ENCODE results near the gene ZNF516. TPM values are rescaled to one million over a fixed set of nuclear protein-coding genes. Genes with fewer than 3 reads are reported as not detected.

Gene ZNF516
- total and polyA plus RNA-seq, 4 donors, result 2.5 to 12.2 (median 7.6) TPM

DNA sequence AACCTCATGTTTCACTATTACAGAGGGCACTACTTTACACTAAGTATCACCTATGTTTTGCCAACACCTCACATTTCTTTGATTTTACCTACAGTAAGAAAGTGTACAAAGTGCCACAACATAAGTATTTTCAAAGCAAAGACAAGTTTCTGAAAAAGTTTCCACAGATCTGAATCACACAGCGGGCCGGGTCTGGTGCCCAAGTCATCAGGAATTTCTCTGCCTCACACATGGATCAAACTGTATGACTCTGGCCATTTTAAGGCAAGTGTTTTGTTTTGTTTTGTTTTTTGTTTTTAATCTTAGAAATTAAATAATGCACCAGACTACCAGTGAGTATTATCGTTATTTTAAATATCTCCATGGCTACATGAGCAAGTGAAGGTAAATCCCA, 73.4 kb downstream of the ZNF516 start:
- peaks cover 0 to 17% (median 6%) of the 10 kb centered on the region in 4 donors for H3K4me1 ChIP-seq (ENCODE audit: control insufficient read depth in 4 of 4, insufficient read depth in 4 of 4, low read length in 3 of 4)
- TF ChIP-seq RXRA (IDR thresholded peaks at IDR 0.05) (no peak), SP1 (IDR thresholded peaks at IDR 0.05) (no peak), HNF4A (conservative IDR thresholded peaks at IDR 0.05) (no peak), RAD21 (IDR thresholded peaks at IDR 0.05) (no peak), HNF4G (IDR thresholded peaks at IDR 0.05) (no peak), EGR1 (IDR thresholded peaks at IDR 0.05; ENCODE audit: low read depth in 2 of 2) (no peak), JUND (IDR thresholded peaks at IDR 0.05) (no peak), TAF1 (conservative IDR thresholded peaks at IDR 0.05) (no peak), NR2F2 (IDR thresholded peaks at IDR 0.05) (no peak)
- TF ChIP-seq, protein P1, sequence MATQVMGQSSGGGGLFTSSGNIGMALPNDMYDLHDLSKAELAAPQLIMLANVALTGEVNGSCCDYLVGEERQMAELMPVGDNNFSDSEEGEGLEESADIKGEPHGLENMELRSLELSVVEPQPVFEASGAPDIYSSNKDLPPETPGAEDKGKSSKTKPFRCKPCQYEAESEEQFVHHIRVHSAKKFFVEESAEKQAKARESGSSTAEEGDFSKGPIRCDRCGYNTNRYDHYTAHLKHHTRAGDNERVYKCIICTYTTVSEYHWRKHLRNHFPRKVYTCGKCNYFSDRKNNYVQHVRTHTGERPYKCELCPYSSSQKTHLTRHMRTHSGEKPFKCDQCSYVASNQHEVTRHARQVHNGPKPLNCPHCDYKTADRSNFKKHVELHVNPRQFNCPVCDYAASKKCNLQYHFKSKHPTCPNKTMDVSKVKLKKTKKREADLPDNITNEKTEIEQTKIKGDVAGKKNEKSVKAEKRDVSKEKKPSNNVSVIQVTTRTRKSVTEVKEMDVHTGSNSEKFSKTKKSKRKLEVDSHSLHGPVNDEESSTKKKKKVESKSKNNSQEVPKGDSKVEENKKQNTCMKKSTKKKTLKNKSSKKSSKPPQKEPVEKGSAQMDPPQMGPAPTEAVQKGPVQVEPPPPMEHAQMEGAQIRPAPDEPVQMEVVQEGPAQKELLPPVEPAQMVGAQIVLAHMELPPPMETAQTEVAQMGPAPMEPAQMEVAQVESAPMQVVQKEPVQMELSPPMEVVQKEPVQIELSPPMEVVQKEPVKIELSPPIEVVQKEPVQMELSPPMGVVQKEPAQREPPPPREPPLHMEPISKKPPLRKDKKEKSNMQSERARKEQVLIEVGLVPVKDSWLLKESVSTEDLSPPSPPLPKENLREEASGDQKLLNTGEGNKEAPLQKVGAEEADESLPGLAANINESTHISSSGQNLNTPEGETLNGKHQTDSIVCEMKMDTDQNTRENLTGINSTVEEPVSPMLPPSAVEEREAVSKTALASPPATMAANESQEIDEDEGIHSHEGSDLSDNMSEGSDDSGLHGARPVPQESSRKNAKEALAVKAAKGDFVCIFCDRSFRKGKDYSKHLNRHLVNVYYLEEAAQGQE (IDR thresholded peaks at IDR 0.05), result no peak
- TF ChIP-seq, protein P2, sequence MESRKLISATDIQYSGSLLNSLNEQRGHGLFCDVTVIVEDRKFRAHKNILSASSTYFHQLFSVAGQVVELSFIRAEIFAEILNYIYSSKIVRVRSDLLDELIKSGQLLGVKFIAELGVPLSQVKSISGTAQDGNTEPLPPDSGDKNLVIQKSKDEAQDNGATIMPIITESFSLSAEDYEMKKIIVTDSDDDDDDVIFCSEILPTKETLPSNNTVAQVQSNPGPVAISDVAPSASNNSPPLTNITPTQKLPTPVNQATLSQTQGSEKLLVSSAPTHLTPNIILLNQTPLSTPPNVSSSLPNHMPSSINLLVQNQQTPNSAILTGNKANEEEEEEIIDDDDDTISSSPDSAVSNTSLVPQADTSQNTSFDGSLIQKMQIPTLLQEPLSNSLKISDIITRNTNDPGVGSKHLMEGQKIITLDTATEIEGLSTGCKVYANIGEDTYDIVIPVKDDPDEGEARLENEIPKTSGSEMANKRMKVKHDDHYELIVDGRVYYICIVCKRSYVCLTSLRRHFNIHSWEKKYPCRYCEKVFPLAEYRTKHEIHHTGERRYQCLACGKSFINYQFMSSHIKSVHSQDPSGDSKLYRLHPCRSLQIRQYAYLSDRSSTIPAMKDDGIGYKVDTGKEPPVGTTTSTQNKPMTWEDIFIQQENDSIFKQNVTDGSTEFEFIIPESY (IDR thresholded peaks at IDR 0.05), result no peak
- TF ChIP-seq, protein P3, sequence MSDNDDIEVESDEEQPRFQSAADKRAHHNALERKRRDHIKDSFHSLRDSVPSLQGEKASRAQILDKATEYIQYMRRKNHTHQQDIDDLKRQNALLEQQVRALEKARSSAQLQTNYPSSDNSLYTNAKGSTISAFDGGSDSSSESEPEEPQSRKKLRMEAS (IDR thresholded peaks at IDR 0.05), result no peak
- no peak for DNase-seq (ENCODE audit: low spot score)
- no peaks in the 10 kb centered on the region for H3K27me3 ChIP-seq (ENCODE audit: control insufficient read depth in 4 of 4, insufficient read depth in 4 of 4, low read length in 3 of 4)
- H3K4me3 ChIP-seq (ENCODE audit: low read depth in 1 of 3, low read length in 3 of 3), result no peak overlapping the region
- over 99% methylated on average over 3 of the region's 3 CpGs for WGBS
- H3K27ac ChIP-seq (ENCODE audit: low read depth in 1 of 2, low read length in 2 of 2), result no peak overlapping the region
- H3K9ac ChIP-seq (ENCODE audit: low read depth in 1 of 2, low read length in 2 of 2), result no peak overlapping the region
- H3K36me3 ChIP-seq (ENCODE audit: control insufficient read depth in 4 of 4, insufficient read depth in 3 of 4, low read depth in 1 of 4, low read length in 3 of 4), result no peaks in the 10 kb centered on the region
- H3K9me3 ChIP-seq (ENCODE audit: control insufficient read depth in 4 of 4, low read length in 3 of 4), result no peaks in the 10 kb centered on the region

GRCh38 chr18:76420898-76421684, 74.0 kb downstream of the ZNF516 start:
- no peak for DNase-seq (ENCODE audit: low spot score)
- no peak overlapping the region for H3K4me3 ChIP-seq (ENCODE audit: low read depth in 1 of 3, low read length in 3 of 3)
- no peaks in the 10 kb centered on the region for H3K36me3 ChIP-seq (ENCODE audit: control insufficient read depth in 4 of 4, insufficient read depth in 3 of 4, low read depth in 1 of 4, low read length in 3 of 4)
- no peaks in the 10 kb centered on the region for H3K9me3 ChIP-seq (ENCODE audit: control insufficient read depth in 4 of 4, low read length in 3 of 4)
- TF ChIP-seq HNF4A (conservative IDR thresholded peaks at IDR 0.05) (no peak), RXRA (IDR thresholded peaks at IDR 0.05) (no peak), YY1 (IDR thresholded peaks at IDR 0.05) (no peak)
- TF ChIP-seq, protein P4, sequence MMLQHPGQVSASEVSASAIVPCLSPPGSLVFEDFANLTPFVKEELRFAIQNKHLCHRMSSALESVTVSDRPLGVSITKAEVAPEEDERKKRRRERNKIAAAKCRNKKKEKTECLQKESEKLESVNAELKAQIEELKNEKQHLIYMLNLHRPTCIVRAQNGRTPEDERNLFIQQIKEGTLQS (IDR thresholded peaks at IDR 0.05), result no peak
- TF ChIP-seq, protein P2 (IDR thresholded peaks at IDR 0.05), result no peak
- H3K27me3 ChIP-seq (ENCODE audit: control insufficient read depth in 4 of 4, insufficient read depth in 4 of 4, low read length in 3 of 4), result no peaks in the 10 kb centered on the region
- WGBS, result 86% methylated on average over 13 of the region's 13 CpGs
- no peak overlapping the region for H3K9ac ChIP-seq (ENCODE audit: low read depth in 1 of 2, low read length in 2 of 2)
- no peak overlapping the region for H3K27ac ChIP-seq (ENCODE audit: low read depth in 1 of 2, low read length in 2 of 2)
- H3K4me1 ChIP-seq (ENCODE audit: control insufficient read depth in 4 of 4, insufficient read depth in 4 of 4, low read length in 3 of 4), result peaks cover 0 to 17% (median 7%) of the 10 kb centered on the region in 4 donors

Data from liver (tissue), 9 donors.